Caco-2 (cell line): ENCODE results near the gene PRKAG2. TPM values are rescaled to one million over a fixed set of nuclear protein-coding genes. Genes with fewer than 3 reads are reported as not detected.

Source experiments
- BruUV-seq: library from RNA; stranded (reverse); fragments of 400-500 nt; replicated peaks from 2 replicates; lab custom pipeline; 2021; lab: Mats Ljungman, UMichigan
- CTCF ChIA-PET: fragments of 300-600 bp; sonication (Branson Sonifier 250); formaldehyde crosslinking; loops from one replicate; lab custom pipeline; 2022; ENCODE audit warnings: antibody characterized with exemption; lab: Charles Lee
- POLR2A ChIA-PET: fragments of 300-600 bp; sonication (Branson Sonifier 250); formaldehyde crosslinking; loops from one replicate; lab custom pipeline; 2022; ENCODE audit warnings: antibody characterized with exemption; lab: Charles Lee
- DNase-seq, 2 experiments: peaks; one replicate each; pipeline versions ENCODE4 v3.0.0 to v3.0.0-alpha.2; 2020 to 2022
- H3K27me3 ChIP-seq: replicated peaks from 2 replicates; pipeline ENCODE4 v1.6.0; 2011; ENCODE audit warnings: low read length; ENCODE audit not compliant: control insufficient read depth, insufficient read depth
- H3K36me3 ChIP-seq: 2 replicates; pipeline ENCODE4 v1.5.1; 2011; ENCODE audit warnings: low read length; ENCODE audit not compliant: control insufficient read depth, insufficient read depth
- H3K4me1 ChIP-seq: fragments of 250-450 bp; sonication (Bioruptor Pico); 2 replicates; pipeline ENCODE4 v1.5.1; 2020; ENCODE audit warnings: mild to moderate bottlenecking
- H3K4me3 ChIP-seq: 2 replicates; pipeline ENCODE4 v1.5.1; 2011; ENCODE audit warnings: low read depth, mild to moderate bottlenecking, control low read depth, low read length
- H3K9me3 ChIP-seq: fragments of 250-450 bp; sonication (Bioruptor Pico); 2 replicates; pipeline ENCODE4 v1.5.1; 2020; ENCODE audit warnings: mild to moderate bottlenecking, moderate library complexity
- H3K27ac Mint-ChIP-seq: one replicate; pipeline ENCODE4 v1.8.0; 2022; ENCODE audit warnings: mixed read lengths; ENCODE audit not compliant: unreplicated experiment
- H3K27me3 Mint-ChIP-seq: one replicate; pipeline ENCODE4 v1.8.0; 2022; ENCODE audit warnings: mixed read lengths; ENCODE audit not compliant: insufficient read depth, unreplicated experiment
- H3K36me3 Mint-ChIP-seq: one replicate; pipeline ENCODE4 v1.8.0; 2022; ENCODE audit warnings: mild to moderate bottlenecking, mixed read lengths; ENCODE audit not compliant: insufficient read depth, unreplicated experiment
- H3K4me1 Mint-ChIP-seq: one replicate; pipeline ENCODE4 v1.8.0; 2022; ENCODE audit warnings: low read depth, mixed read lengths; ENCODE audit not compliant: unreplicated experiment
- H3K4me3 Mint-ChIP-seq: one replicate; pipeline ENCODE4 v1.8.0; 2022; ENCODE audit warnings: mild to moderate bottlenecking, moderate library complexity, mixed read lengths; ENCODE audit not compliant: unreplicated experiment
- H3K9me3 Mint-ChIP-seq: one replicate; pipeline ENCODE4 v1.8.0; 2022; ENCODE audit warnings: mixed read lengths; ENCODE audit not compliant: unreplicated experiment
- CTCF ChIP-seq, 2 experiments: fragments of 200-600 bp in 1 of 2; IDR thresholded peaks; 1 replicate in 1 of 2; 2 replicates in 1 of 2; pipeline versions ENCODE4 v1.5.1 to v1.8.0; 2011 to 2022; ENCODE audit warnings: antibody characterized with exemption in 1 of 2, control low read depth in 1 of 2, inconsistent platforms in 1 of 2, low read depth in 1 of 2, low read length in 1 of 2, mild to moderate bottlenecking in 1 of 2, moderate library complexity in 1 of 2; ENCODE audit not compliant: insufficient read depth in 1 of 2, severe bottlenecking in 1 of 2, unreplicated experiment in 1 of 2
- intact Hi-C: fragments of 100-400 bp; cut with micrococcal nuclease; formaldehyde crosslinking; loops from one replicate; pipeline ENCODE4 v1.10.0; 2022; ENCODE audit not compliant: unreplicated experiment
- total RNA-seq: library from RNA; stranded (reverse); gene quantifications from 2 replicates; pipeline ENCODE4 v1.2.3, GENCODE V29; 2022

Gene PRKAG2
- total RNA-seq, 1 experiment from 2014 or later = 15.9 TPM

- Mint-ChIP-seq H3K27ac (no peak overlapping the region), H3K9me3 (no peaks in the 10 kb centered on the region)
These were observed 150.9 kb downstream of the PRKAG2 start for GRCh38 chr7:151725844-151726651.

GRCh38 chr7:151724920-151725584 is 151.9 kb downstream of the PRKAG2 start:
- no peak overlapping the region for H3K4me3 ChIP-seq
- Mint-ChIP-seq H3K27ac (no peak overlapping the region), H3K9me3 (no peaks in the 10 kb centered on the region), H3K27me3 (no peaks in the 10 kb centered on the region), H3K4me1 (peaks cover 15% of the 10 kb centered on the region), H3K4me3 (no peak overlapping the region), H3K36me3 (peaks cover 4% of the 10 kb centered on the region)
- no peak for TF ChIP-seq CTCF (IDR thresholded peaks at IDR 0.05; ENCODE audit: insufficient read depth in 1 of 2, low read depth in 1 of 2, low read length in 1 of 2, severe bottlenecking in 1 of 2, unreplicated experiment in 1 of 2)
- CTCF ChIA-PET = no interaction called here
- POLR2A ChIA-PET = no interaction called here
- no peaks in the 10 kb centered on the region for H3K27me3 ChIP-seq
- no peak for DNase-seq
- H3K36me3 ChIP-seq = no peaks in the 10 kb centered on the region
- intact Hi-C loops = no loop called here
- no TSS peak for BruUV-seq
- peaks cover 26% of the 10 kb centered on the region for H3K4me1 ChIP-seq
- no peaks in the 10 kb centered on the region for H3K9me3 ChIP-seq

More at GRCh38 chr7:151725844-151726651, 150.9 kb downstream of the PRKAG2 start:
- Histone ChIP-seq H3K9me3 (no peaks in the 10 kb centered on the region), H3K36me3 (no peaks in the 10 kb centered on the region), H3K27me3 (no peaks in the 10 kb centered on the region), H3K4me3 (no peak overlapping the region), H3K4me1 (peaks cover 26% of the 10 kb centered on the region)
- intact Hi-C loops = no loop called here
- Mint-ChIP-seq H3K36me3 (peaks cover 4% of the 10 kb centered on the region), H3K27me3 (no peaks in the 10 kb centered on the region), H3K4me1 (peaks cover 12% of the 10 kb centered on the region), H3K4me3 (no peak overlapping the region)
- no peak for TF ChIP-seq CTCF (IDR thresholded peaks at IDR 0.05; ENCODE audit: insufficient read depth in 1 of 2, low read depth in 1 of 2, low read length in 1 of 2, severe bottlenecking in 1 of 2, unreplicated experiment in 1 of 2)
- ChIA-PET POLR2A (no interaction called here), CTCF (no interaction called here)
- BruUV-seq = no TSS peak
- no peak for DNase-seq

- no TSS peak for BruUV-seq
- TF ChIP-seq CTCF (IDR thresholded peaks at IDR 0.05; ENCODE audit: insufficient read depth in 1 of 2, low read depth in 1 of 2, low read length in 1 of 2, severe bottlenecking in 1 of 2, unreplicated experiment in 1 of 2) = no peak
- DNase-seq = no peak
- Mint-ChIP-seq H3K4me1 (peaks cover 19% of the 10 kb centered on the region), H3K36me3 (peaks cover 4% of the 10 kb centered on the region), H3K27me3 (no peaks in the 10 kb centered on the region), H3K4me3 (no peak overlapping the region), H3K27ac (peak overlapping the region; percentile 29), H3K9me3 (no peaks in the 10 kb centered on the region)
- H3K4me1 ChIP-seq = peaks cover 26% of the 10 kb centered on the region
- ChIA-PET POLR2A (no interaction called here), CTCF (no interaction called here)
- intact Hi-C loops = no loop called here
- H3K4me3 ChIP-seq = no peak overlapping the region
- H3K27me3 ChIP-seq = no peaks in the 10 kb centered on the region
- no peaks in the 10 kb centered on the region for H3K9me3 ChIP-seq
- no peaks in the 10 kb centered on the region for H3K36me3 ChIP-seq
These were observed 152.5 kb downstream of the PRKAG2 start for GRCh38 chr7:151724250-151724915.
